GM12878 (cell line): ENCODE measurements around the gene IMPACT. TPM values are rescaled to one million over a fixed set of nuclear protein-coding genes. Genes with fewer than 3 reads are reported as not detected.
A peak's percentile ranks its signal among the peaks of the same experiment; 100 is the strongest.

Experiments used
- ATAC-seq: fragments of 200-7000 bp; cut with Tn5 transposase; 3 replicates; pipeline ENCODE4 v1.9.1; 2020; ENCODE audit warnings: mild to moderate bottlenecking, moderate library complexity
- BruUV-seq: library from RNA; stranded (reverse); fragments of 400-500 nt; replicated peaks from 2 replicates; lab custom pipeline; 2021; lab: Mats Ljungman, UMichigan
- CTCF ChIA-PET: fragments of 300-600 bp; sonication (Branson Sonifier 250); formaldehyde crosslinking; extraction: SDS; loops from one replicate; lab custom pipeline; 2021; ENCODE audit warnings: inconsistent platforms; lab: Yijun Ruan, JAX
- POLR2A ChIA-PET: fragments of 350-600 bp; formaldehyde crosslinking; extraction: SDS; loops from one replicate; lab custom pipeline; 2021; ENCODE audit warnings: inconsistent platforms; lab: Charles Lee
- RAD21 ChIA-PET: fragments of 300-600 bp; sonication (Branson Sonifier 250); formaldehyde crosslinking; loops from one replicate; lab custom pipeline; 2023; ENCODE audit warnings: antibody characterized with exemption; ENCODE audit not compliant: unreplicated experiment; lab: Charles Lee
- SMC1A ChIA-PET: fragments of 300-600 bp; sonication (Branson Sonifier 250); formaldehyde crosslinking; loops from one replicate; lab custom pipeline; 2023; ENCODE audit not compliant: unreplicated experiment, uncharacterized antibody; lab: Charles Lee
- DNase-seq: peaks from one replicate; pipeline ENCODE4 v3.0.0-alpha.2; 2011; ENCODE audit warnings: low read depth, low spot score
- FAIRE-seq: peaks from 3 replicates; lab custom pipeline; 2011; peaks lifted over from hg19 to GRCh38; lab: Jason Lieb, UNC
- H2AFZ ChIP-seq: 2 replicates; pipeline ENCODE4 v1.6.0; 2011; ENCODE audit warnings: low read depth, low read length, control low read depth; ENCODE audit not compliant: control insufficient read depth
- H3K27ac ChIP-seq: 2 replicates; pipeline ENCODE4 v1.5.1; 2011; ENCODE audit warnings: control low read depth; ENCODE audit not compliant: control insufficient read depth, insufficient read depth
- H3K27me3 ChIP-seq, 2 experiments: replicated peaks in 1 of 2; 2 replicates each; pipeline versions ENCODE4 v1.6.0 to v1.6.1; 2011; ENCODE audit warnings: low read length in 1 of 2; ENCODE audit not compliant: control insufficient read depth in 2 of 2, insufficient read depth in 2 of 2
- H3K36me3 ChIP-seq, 2 experiments: 2 replicates each; pipeline ENCODE4 v1.5.1; 2011; ENCODE audit warnings: low read length in 1 of 2; ENCODE audit not compliant: control insufficient read depth in 2 of 2, insufficient read depth in 2 of 2
- H3K4me1 ChIP-seq: 2 replicates; pipeline ENCODE4 v1.6.1; 2011; ENCODE audit warnings: mild to moderate bottlenecking, low read length, moderate library complexity, mixed read lengths; ENCODE audit not compliant: control insufficient read depth, insufficient read depth
- H3K4me2 ChIP-seq: 2 replicates; pipeline ENCODE4 v1.6.0; 2011; ENCODE audit warnings: control low read depth; ENCODE audit not compliant: control insufficient read depth, insufficient read depth
- H3K4me3 ChIP-seq: fragments of 200-600 bp; sonication (generic); 2 replicates; pipeline ENCODE4 v1.5.1; 2016
- H3K79me2 ChIP-seq: 2 replicates; pipeline ENCODE4 v1.6.0; 2011; ENCODE audit warnings: low read length; ENCODE audit not compliant: control insufficient read depth, insufficient read depth
- H3K9ac ChIP-seq: 2 replicates; pipeline ENCODE4 v1.8.0; 2011; ENCODE audit warnings: low read length, control low read depth, mixed read lengths; ENCODE audit not compliant: control insufficient read depth, insufficient read depth
- H3K9me3 ChIP-seq: replicated peaks from 3 replicates; pipeline ENCODE4 v1.5.1; 2011; ENCODE audit warnings: mild to moderate bottlenecking, low read length; ENCODE audit not compliant: control insufficient read depth, insufficient read depth
- H4K20me1 ChIP-seq: 2 replicates; pipeline ENCODE4 v1.6.0; 2011; ENCODE audit not compliant: control insufficient read depth, insufficient read depth
- BCL3 ChIP-seq: IDR thresholded peaks from 2 replicates; pipeline ENCODE4 v1.6.1; 2011; ENCODE audit warnings: borderline replicate concordance, low read depth, mild to moderate bottlenecking, moderate library complexity, low read length; ENCODE audit not compliant: insufficient read depth, poor library complexity, severe bottlenecking
- BCLAF1 ChIP-seq: fragments of 450-650 bp; IDR thresholded peaks from 2 replicates; pipeline ENCODE4 v1.6.1; 2017; ENCODE audit warnings: antibody characterized with exemption, mild to moderate bottlenecking, moderate library complexity
- DPF2 ChIP-seq: fragments of 450-650 bp; IDR thresholded peaks from 2 replicates; pipeline ENCODE4 v1.6.1; 2017; ENCODE audit warnings: mild to moderate bottlenecking
- GABPA ChIP-seq: IDR thresholded peaks from 2 replicates; pipeline ENCODE4 v1.6.1; 2014; ENCODE audit warnings: antibody characterized with exemption, low read depth, mild to moderate bottlenecking, inconsistent platforms
- GATAD2B ChIP-seq: fragments of 450-650 bp; conservative IDR thresholded peaks from 2 replicates; pipeline ENCODE4 v1.6.1; 2017; ENCODE audit warnings: low read depth, mild to moderate bottlenecking, moderate library complexity
- HCFC1 ChIP-seq: fragments of 150-350 bp; IDR thresholded peaks from 2 replicates; pipeline ENCODE4 v1.6.1; 2014; ENCODE audit warnings: low read length
- MEF2B ChIP-seq: fragments of 450-650 bp; IDR thresholded peaks from 2 replicates; pipeline ENCODE4 v1.6.1; 2018; ENCODE audit warnings: mild to moderate bottlenecking, moderate library complexity; ENCODE audit not compliant: partially characterized antibody, poor library complexity, severe bottlenecking
- MLLT1 ChIP-seq: fragments of 450-650 bp; IDR thresholded peaks from 2 replicates; pipeline ENCODE4 v1.6.1; 2016; ENCODE audit warnings: mild to moderate bottlenecking
- NR2F1 ChIP-seq: fragments of 450-650 bp; conservative IDR thresholded peaks from 2 replicates; pipeline ENCODE4 v1.6.1; 2017; ENCODE audit warnings: mild to moderate bottlenecking
- RAD51 ChIP-seq: fragments of 450-650 bp; IDR thresholded peaks from 2 replicates; pipeline ENCODE4 v1.6.1; 2016; ENCODE audit warnings: moderate library complexity, mild to moderate bottlenecking, inconsistent platforms
- SMAD5 ChIP-seq: IDR thresholded peaks from 2 replicates; pipeline ENCODE4 v1.6.1; 2016; ENCODE audit warnings: antibody characterized with exemption, low read depth
- SREBF2 ChIP-seq: IDR thresholded peaks from 2 replicates; pipeline ENCODE4 v1.6.1; 2012; ENCODE audit warnings: mild to moderate bottlenecking, low read length
- WGBS: methylation state at CpG from one replicate; pipeline ENCODE4 v1.1.6; 2016; ENCODE audit warnings: low lambda C conversion rate; ENCODE audit not compliant: insufficient replicate concordance, insufficient coverage; ENCODE audit errors: missing lambda C conversion rate; 5-methylcytosine and 5-hydroxymethylcytosine counted together
- in situ Hi-C: fragments of 300-500 bp; cut with MboI; formaldehyde crosslinking; loops from 9 replicates; pipeline ENCODE4 v1.14.3; 2018; ENCODE audit warnings: mixed read lengths
- intact Hi-C: fragments of 100-400 bp; cut with micrococcal nuclease; formaldehyde crosslinking; loops from one replicate; pipeline ENCODE4 v1.14.2; 2022; ENCODE audit not compliant: unreplicated experiment
- polyA plus RNA-seq, 11 experiments: library from polyadenylated mRNA; depleted of rRNA in 4 of 11; unstranded in 6 of 11; stranded (reverse) in 5 of 11; fragments of >200 nt; fragmentation: Nextera tagmentation in 4 of 11; fragmentation: Illumina TruSeq in 1 of 11; extraction: Ambion mirVana in 4 of 11; extraction: Trizol in 1 of 11; gene quantifications; 1 replicate in 1 of 11; 2 replicates in 10 of 11; pipeline versions ENCODE4 v1.2.1 to v1.2.3, GENCODE V29; 2011 to 2016; ENCODE audit warnings: inconsistent platforms in 2 of 11, missing spikeins in 2 of 11, low read depth in 1 of 11
- total RNA-seq, 4 experiments: library from RNA; depleted of rRNA in 3 of 4; stranded (reverse); fragments of >200 nt in 3 of 4; fragmentation: Illumina TruSeq in 1 of 4; extraction: Trizol in 1 of 4; gene quantifications; 2 replicates each; pipeline versions ENCODE4 v1.2.1 to v1.2.3, GENCODE V29; 2013 to 2021

Gene IMPACT
- total and polyA plus RNA-seq, 10 of the 15 experiments (the other 5 are each of a cell fraction or from before 2014, with no cell fraction given), result 0.10 to 0.84 (median 0.53) TPM

- POLR2A ChIA-PET, result no interaction called here
- intact Hi-C loops, result no loop called here
- H3K27ac ChIP-seq, result no peak overlapping the region
Measured at GRCh38 chr18:24426073-24426397, 435 bp upstream of the IMPACT start.

GRCh38 chr18:24427484-24427883, 1.0 kb downstream of the IMPACT start:
- no peak overlapping the region for H3K27ac ChIP-seq
- H3K79me2 ChIP-seq, result no peaks in the 10 kb centered on the region
- no peak overlapping the region; the same call in 1 of the 2 replicates for H3K4me2 ChIP-seq
- ATAC-seq (no peak), FAIRE-seq (no peak), DNase-seq (no peak)
- peaks cover 8% of the 10 kb centered on the region; the same call in 2 of the 3 replicates for H3K9me3 ChIP-seq
- H3K4me3 ChIP-seq, result 0 out of 2 replicates have a peak overlapping the region, but pooled peaks have one; percentile 57
- ChIA-PET CTCF (no interaction called here), RAD21 (no interaction called here), SMC1A (no interaction called here), POLR2A (no interaction called here)
- no peak overlapping the region for H2AFZ ChIP-seq
- no peaks in the 10 kb centered on the region for H4K20me1 ChIP-seq
- WGBS, result 43% methylated on average over 3 of the region's 3 CpGs
- intact Hi-C loops (no loop called here), in situ Hi-C loops (no loop called here)
- H3K27me3 ChIP-seq, result no peaks in the 10 kb centered on the region; a peak in 1 of 4 replicates
- BruUV-seq, result no TSS peak
- no peaks in the 10 kb centered on the region for H3K36me3 ChIP-seq
- no peak overlapping the region for H3K9ac ChIP-seq
- H3K4me1 ChIP-seq, result peaks cover 6% of the 10 kb centered on the region; the same call in 1 of the 2 replicates
- TF ChIP-seq GATAD2B, result no peak
- no peak for TF ChIP-seq HCFC1
- no peak for TF ChIP-seq DPF2
- no peak for TF ChIP-seq MLLT1
- no peak for TF ChIP-seq BCLAF1
- TF ChIP-seq RAD51, result no peak
- no peak for TF ChIP-seq MEF2B
- TF ChIP-seq GABPA, result no peak
- TF ChIP-seq NR2F1, result no peak
- TF ChIP-seq SREBF2, result no peak

More at GRCh38 chr18:24426073-24426397, 435 bp upstream of the IMPACT start:
- RAD21 ChIA-PET, result no interaction called here
- WGBS, result 51% methylated on average over 11 of the region's 11 CpGs
- Histone ChIP-seq H4K20me1 (no peaks in the 10 kb centered on the region), H2AFZ (peak overlapping the region; percentile 91), H3K79me2 (no peaks in the 10 kb centered on the region), H3K9me3 (peaks cover 8% of the 10 kb centered on the region; the same call in 2 of the 3 replicates), H3K36me3 (no peaks in the 10 kb centered on the region), H3K4me2 (peak overlapping the region; percentile 90), H3K27me3 (no peaks in the 10 kb centered on the region; a peak in 1 of 4 replicates), H3K9ac (peak overlapping the region; percentile 20; the same call in 1 of the 2 replicates), H3K4me3 (peak overlapping the region; percentile 57; the same call in 1 of the 2 replicates), H3K4me1 (peaks cover 6% of the 10 kb centered on the region; the same call in 1 of the 2 replicates)
- CTCF ChIA-PET, result no interaction called here
- no TSS peak for BruUV-seq
- DNase-seq (no peak), ATAC-seq (no peak), FAIRE-seq (no peak)
- SMC1A ChIA-PET, result no interaction called here
- in situ Hi-C loops, result no loop called here
- TF ChIP-seq BCL3, result no peak
- no peak for TF ChIP-seq SMAD5
